Caco-2 (cell line): Measurements from ENCODE around the gene BTBD9. TPM values are rescaled to one million over a fixed set of nuclear protein-coding genes. Genes with fewer than 3 reads are reported as not detected.

Source experiments
- BruUV-seq: library from RNA; stranded (reverse); fragments of 400-500 nt; replicated peaks from 2 replicates; lab custom pipeline; 2021; lab: Mats Ljungman, UMichigan
- CTCF ChIA-PET: fragments of 300-600 bp; sonication (Branson Sonifier 250); formaldehyde crosslinking; loops from one replicate; lab custom pipeline; 2022; ENCODE audit warnings: antibody characterized with exemption; lab: Charles Lee
- POLR2A ChIA-PET: fragments of 300-600 bp; sonication (Branson Sonifier 250); formaldehyde crosslinking; loops from one replicate; lab custom pipeline; 2022; ENCODE audit warnings: antibody characterized with exemption; lab: Charles Lee
- DNase-seq, 2 experiments: peaks; one replicate each; pipeline versions ENCODE4 v3.0.0 to v3.0.0-alpha.2; 2020 to 2022
- H3K27me3 ChIP-seq: replicated peaks from 2 replicates; pipeline ENCODE4 v1.6.0; 2011; ENCODE audit warnings: low read length; ENCODE audit not compliant: control insufficient read depth, insufficient read depth
- H3K36me3 ChIP-seq: 2 replicates; pipeline ENCODE4 v1.5.1; 2011; ENCODE audit warnings: low read length; ENCODE audit not compliant: control insufficient read depth, insufficient read depth
- H3K4me1 ChIP-seq: fragments of 250-450 bp; sonication (Bioruptor Pico); 2 replicates; pipeline ENCODE4 v1.5.1; 2020; ENCODE audit warnings: mild to moderate bottlenecking
- H3K4me3 ChIP-seq: 2 replicates; pipeline ENCODE4 v1.5.1; 2011; ENCODE audit warnings: low read depth, mild to moderate bottlenecking, control low read depth, low read length
- H3K9me3 ChIP-seq: fragments of 250-450 bp; sonication (Bioruptor Pico); 2 replicates; pipeline ENCODE4 v1.5.1; 2020; ENCODE audit warnings: mild to moderate bottlenecking, moderate library complexity
- H3K27ac Mint-ChIP-seq: one replicate; pipeline ENCODE4 v1.8.0; 2022; ENCODE audit warnings: mixed read lengths; ENCODE audit not compliant: unreplicated experiment
- H3K27me3 Mint-ChIP-seq: one replicate; pipeline ENCODE4 v1.8.0; 2022; ENCODE audit warnings: mixed read lengths; ENCODE audit not compliant: insufficient read depth, unreplicated experiment
- H3K36me3 Mint-ChIP-seq: one replicate; pipeline ENCODE4 v1.8.0; 2022; ENCODE audit warnings: mild to moderate bottlenecking, mixed read lengths; ENCODE audit not compliant: insufficient read depth, unreplicated experiment
- H3K4me1 Mint-ChIP-seq: one replicate; pipeline ENCODE4 v1.8.0; 2022; ENCODE audit warnings: low read depth, mixed read lengths; ENCODE audit not compliant: unreplicated experiment
- H3K4me3 Mint-ChIP-seq: one replicate; pipeline ENCODE4 v1.8.0; 2022; ENCODE audit warnings: mild to moderate bottlenecking, moderate library complexity, mixed read lengths; ENCODE audit not compliant: unreplicated experiment
- H3K9me3 Mint-ChIP-seq: one replicate; pipeline ENCODE4 v1.8.0; 2022; ENCODE audit warnings: mixed read lengths; ENCODE audit not compliant: unreplicated experiment
- intact Hi-C: fragments of 100-400 bp; cut with micrococcal nuclease; formaldehyde crosslinking; loops from one replicate; pipeline ENCODE4 v1.10.0; 2022; ENCODE audit not compliant: unreplicated experiment
- total RNA-seq: library from RNA; stranded (reverse); gene quantifications from 2 replicates; pipeline ENCODE4 v1.2.3, GENCODE V29; 2022
- TF ChIP-seq, protein P1 (sequence below), 2 experiments: fragments of 200-600 bp in 1 of 2; IDR thresholded peaks; 1 replicate in 1 of 2; 2 replicates in 1 of 2; pipeline versions ENCODE4 v1.5.1 to v1.8.0; 2011 to 2022; ENCODE audit warnings: antibody characterized with exemption in 1 of 2, control low read depth in 1 of 2, inconsistent platforms in 1 of 2, low read depth in 1 of 2, low read length in 1 of 2, mild to moderate bottlenecking in 1 of 2, moderate library complexity in 1 of 2; ENCODE audit not compliant: insufficient read depth in 1 of 2, severe bottlenecking in 1 of 2, unreplicated experiment in 1 of 2

BTBD9 gene
- total RNA-seq, 1 experiment from 2014 or later, result 19.6 TPM

GRCh38 chr6:38157905-38158304 lies 481.8 kb downstream of the BTBD9 start:
- TF ChIP-seq, protein P1, sequence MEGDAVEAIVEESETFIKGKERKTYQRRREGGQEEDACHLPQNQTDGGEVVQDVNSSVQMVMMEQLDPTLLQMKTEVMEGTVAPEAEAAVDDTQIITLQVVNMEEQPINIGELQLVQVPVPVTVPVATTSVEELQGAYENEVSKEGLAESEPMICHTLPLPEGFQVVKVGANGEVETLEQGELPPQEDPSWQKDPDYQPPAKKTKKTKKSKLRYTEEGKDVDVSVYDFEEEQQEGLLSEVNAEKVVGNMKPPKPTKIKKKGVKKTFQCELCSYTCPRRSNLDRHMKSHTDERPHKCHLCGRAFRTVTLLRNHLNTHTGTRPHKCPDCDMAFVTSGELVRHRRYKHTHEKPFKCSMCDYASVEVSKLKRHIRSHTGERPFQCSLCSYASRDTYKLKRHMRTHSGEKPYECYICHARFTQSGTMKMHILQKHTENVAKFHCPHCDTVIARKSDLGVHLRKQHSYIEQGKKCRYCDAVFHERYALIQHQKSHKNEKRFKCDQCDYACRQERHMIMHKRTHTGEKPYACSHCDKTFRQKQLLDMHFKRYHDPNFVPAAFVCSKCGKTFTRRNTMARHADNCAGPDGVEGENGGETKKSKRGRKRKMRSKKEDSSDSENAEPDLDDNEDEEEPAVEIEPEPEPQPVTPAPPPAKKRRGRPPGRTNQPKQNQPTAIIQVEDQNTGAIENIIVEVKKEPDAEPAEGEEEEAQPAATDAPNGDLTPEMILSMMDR (IDR thresholded peaks at IDR 0.05; ENCODE audit: insufficient read depth in 1 of 2, low read depth in 1 of 2, low read length in 1 of 2, severe bottlenecking in 1 of 2, unreplicated experiment in 1 of 2), result no peak
- CTCF ChIA-PET, result no interaction called here
- H3K27ac Mint-ChIP-seq, result peak overlapping the region; percentile 2

GRCh38 chr6:38156818-38157565 lies 482.7 kb downstream of the BTBD9 start:
- Histone ChIP-seq H3K27me3 (no peaks in the 10 kb centered on the region; the same call in 1 of the 2 replicates), H3K4me1 (no peaks in the 10 kb centered on the region), H3K4me3 (no peak overlapping the region), H3K9me3 (no peaks in the 10 kb centered on the region), H3K36me3 (no peaks in the 10 kb centered on the region)
- POLR2A ChIA-PET, result no interaction called here
- H3K9me3 Mint-ChIP-seq, result no peaks in the 10 kb centered on the region
- TF ChIP-seq, protein P1 (IDR thresholded peaks at IDR 0.05; ENCODE audit: insufficient read depth in 1 of 2, low read depth in 1 of 2, low read length in 1 of 2, severe bottlenecking in 1 of 2, unreplicated experiment in 1 of 2), result no peak
- DNase-seq, result no peak
- intact Hi-C loops, result no loop called here
- H3K27me3 Mint-ChIP-seq, result no peaks in the 10 kb centered on the region
- no peaks in the 10 kb centered on the region for H3K4me1 Mint-ChIP-seq
- CTCF ChIA-PET, result no interaction called here
- H3K36me3 Mint-ChIP-seq, result peaks cover 52% of the 10 kb centered on the region
- H3K4me3 Mint-ChIP-seq, result no peak overlapping the region
- peak overlapping the region; percentile 2 for H3K27ac Mint-ChIP-seq
- no TSS peak for BruUV-seq

More at GRCh38 chr6:38157905-38158304, 481.8 kb downstream of the BTBD9 start:
- H3K4me1 ChIP-seq, result no peaks in the 10 kb centered on the region
- H3K36me3 Mint-ChIP-seq, result peaks cover 54% of the 10 kb centered on the region
- no TSS peak for BruUV-seq
- POLR2A ChIA-PET, result no interaction called here
- DNase-seq, result no peak
- no peaks in the 10 kb centered on the region for H3K27me3 Mint-ChIP-seq
- no peaks in the 10 kb centered on the region; the same call in 1 of the 2 replicates for H3K27me3 ChIP-seq
- intact Hi-C loops, result no loop called here
- H3K4me3 Mint-ChIP-seq, result no peak overlapping the region
- no peaks in the 10 kb centered on the region for H3K9me3 Mint-ChIP-seq
- no peak overlapping the region for H3K4me3 ChIP-seq
- no peaks in the 10 kb centered on the region for H3K9me3 ChIP-seq
- no peaks in the 10 kb centered on the region for H3K36me3 ChIP-seq
- H3K4me1 Mint-ChIP-seq, result no peaks in the 10 kb centered on the region

DNA sequence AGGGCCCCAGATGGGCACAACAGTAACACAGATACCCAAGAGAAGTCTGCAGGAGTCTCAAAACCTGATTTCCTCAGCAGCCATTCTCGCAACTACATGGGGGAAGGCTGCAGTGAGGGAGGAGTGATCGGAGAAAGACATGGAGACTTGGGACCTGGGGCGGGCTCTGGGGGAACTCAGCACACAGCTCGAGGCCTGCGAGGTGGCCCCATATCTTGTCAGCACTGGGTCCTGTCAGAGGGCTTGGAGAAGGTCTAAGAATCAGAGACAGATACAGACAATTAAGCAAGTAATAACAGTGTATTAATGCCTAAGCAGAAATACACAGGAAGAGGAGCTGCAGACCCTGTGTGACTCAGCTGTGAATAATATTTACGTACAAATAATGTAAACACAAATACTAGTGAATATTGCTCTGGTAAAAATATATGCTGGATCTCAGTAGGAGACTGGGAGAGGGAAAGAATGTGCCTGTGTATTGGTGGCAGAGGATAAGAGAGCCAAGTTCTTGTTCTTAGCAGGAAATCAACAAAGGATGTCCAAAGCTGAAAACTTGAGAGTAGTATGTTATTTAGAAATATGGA lies 484.0 kb downstream of the BTBD9 start:
- TF ChIP-seq, protein P1 (IDR thresholded peaks at IDR 0.05; ENCODE audit: insufficient read depth in 1 of 2, low read depth in 1 of 2, low read length in 1 of 2, severe bottlenecking in 1 of 2, unreplicated experiment in 1 of 2), result no peak
- H3K36me3 Mint-ChIP-seq, result peaks cover 40% of the 10 kb centered on the region
- Histone ChIP-seq H3K36me3 (no peaks in the 10 kb centered on the region), H3K4me3 (no peak overlapping the region), H3K9me3 (no peaks in the 10 kb centered on the region), H3K4me1 (no peaks in the 10 kb centered on the region), H3K27me3 (no peaks in the 10 kb centered on the region; the same call in 1 of the 2 replicates)
- H3K4me3 Mint-ChIP-seq, result no peak overlapping the region
- no peak overlapping the region for H3K27ac Mint-ChIP-seq
- intact Hi-C loops, result no loop called here
- CTCF ChIA-PET, result interaction anchor here (0.6 kb wide), 1 partner anchor 365 kb away, joined by 3 read pairs; no protein-coding TSS in a partner anchor
- no peaks in the 10 kb centered on the region for H3K27me3 Mint-ChIP-seq
- BruUV-seq, result no TSS peak
- H3K4me1 Mint-ChIP-seq, result no peaks in the 10 kb centered on the region
- POLR2A ChIA-PET, result no interaction called here
- no peak for DNase-seq
- no peaks in the 10 kb centered on the region for H3K9me3 Mint-ChIP-seq
